ENCODE results near the gene ABLIM2.

- no peak for TF ChIP-seq CTCF (IDR thresholded peaks at IDR 0.05)
- no peak for TF ChIP-seq POLR2A (IDR thresholded peaks at IDR 0.05; ENCODE audit: low read depth)
- no peak for TF ChIP-seq POLR2AphosphoS5 (IDR thresholded peaks at IDR 0.05)
- no peak for TF ChIP-seq EP300 (IDR thresholded peaks at IDR 0.05)
Measured at GRCh38 chr4:8162625-8163024, 4.0 kb upstream of the ABLIM2 start.
